Measurements from ENCODE around the gene FAM219A.

DNA sequence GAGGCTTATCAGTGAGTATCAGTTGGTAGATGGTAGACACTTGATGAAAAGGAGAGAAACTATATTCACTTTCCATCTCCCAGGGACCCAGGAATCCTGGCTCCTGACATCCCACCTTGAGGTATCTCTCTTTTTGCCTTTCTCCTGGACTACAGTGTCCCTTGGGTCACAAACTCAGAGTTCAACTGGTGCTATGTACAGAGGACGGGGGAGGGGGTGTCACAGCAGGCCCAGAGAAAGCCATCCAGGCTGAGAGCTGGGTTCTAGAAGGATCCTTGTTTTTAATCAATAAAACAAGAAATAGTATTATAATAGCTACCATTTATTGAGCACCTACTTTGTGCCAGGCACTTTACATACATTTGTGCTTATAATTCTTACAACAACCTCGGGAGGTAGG is 92.0 kb downstream of the FAM219A start:
- TF ChIP-seq CTCF (IDR thresholded peaks at IDR 0.05) (no peak), POLR2A (IDR thresholded peaks at IDR 0.05) (no peak)
